C4-2B (cell line): ENCODE measurements around the gene NANS.

ENCODE experiments used
- CTCF ChIP-seq: fragments of 450-650 bp; conservative IDR thresholded peaks from 2 replicates; pipeline ENCODE4 v1.5.1; 2017; ENCODE audit warnings: mild to moderate bottlenecking
- ZFX ChIP-seq: fragments of 450-650 bp; IDR thresholded peaks from 2 replicates; pipeline ENCODE4 v1.6.1; 2017

GRCh38 chr9:98024702-98025101 is 31.8 kb upstream of the NANS start:
- TF ChIP-seq CTCF = no peak
- TF ChIP-seq ZFX = no peak
